DOHH2 (cell line): Measurements from ENCODE around the gene PRKCD.

Source experiments
- H3F3A ChIP-seq: fragments of 200-600 bp; sonication (generic), shearing (Covaris generic); 2 replicates; pipeline ENCODE4 v1.6.0; 2016; ENCODE audit warnings: antibody characterized with exemption, mild to moderate bottlenecking; ENCODE audit not compliant: control insufficient read depth, insufficient read depth
- H3K27ac ChIP-seq: fragments of 200-600 bp; sonication (generic); 2 replicates; pipeline ENCODE4 v1.5.1; 2014; ENCODE audit warnings: low read depth, mild to moderate bottlenecking, low read length, moderate library complexity
- H3K27me3 ChIP-seq: fragments of 200-600 bp; sonication (generic); 2 replicates; pipeline ENCODE4 v1.6.1; 2014; ENCODE audit warnings: mild to moderate bottlenecking, low read length, mixed read lengths; ENCODE audit not compliant: control insufficient read depth
- H3K36me3 ChIP-seq: fragments of 200-600 bp; sonication (generic); 2 replicates; pipeline ENCODE4 v1.6.1; 2014; ENCODE audit warnings: mild to moderate bottlenecking, low read length, moderate library complexity, mixed read lengths; ENCODE audit not compliant: control insufficient read depth
- H3K4me1 ChIP-seq: fragments of 200-600 bp; sonication (generic); 2 replicates; pipeline ENCODE4 v1.6.1; 2014; ENCODE audit warnings: mild to moderate bottlenecking, low read length, mixed read lengths; ENCODE audit not compliant: control insufficient read depth
- H3K4me2 ChIP-seq: fragments of 200-600 bp; sonication (generic); 2 replicates; pipeline ENCODE4 v1.6.0; 2014; ENCODE audit warnings: mild to moderate bottlenecking, low read length, moderate library complexity
- H3K4me3 ChIP-seq: fragments of 200-600 bp; sonication (generic); 2 replicates; pipeline ENCODE4 v1.5.1; 2014; ENCODE audit warnings: mild to moderate bottlenecking, low read length, mixed read lengths
- H3K79me2 ChIP-seq: fragments of 200-600 bp; sonication (generic); 2 replicates; pipeline ENCODE4 v1.6.1; 2014; ENCODE audit warnings: mild to moderate bottlenecking, low read length, mixed read lengths; ENCODE audit not compliant: control insufficient read depth
- H3K9me2 ChIP-seq: fragments of 200-600 bp; sonication (generic); replicated peaks from 2 replicates; pipeline ENCODE4 v1.6.1; 2014; ENCODE audit warnings: mild to moderate bottlenecking, low read length, mixed read lengths; ENCODE audit not compliant: control insufficient read depth
- H3K9me3 ChIP-seq: fragments of 200-600 bp; sonication (generic); 2 replicates; pipeline ENCODE4 v1.6.1; 2014; ENCODE audit warnings: antibody characterized with exemption, low read length, mixed read lengths; ENCODE audit not compliant: control insufficient read depth, insufficient read depth
- H4K20me1 ChIP-seq: fragments of 200-600 bp; sonication (generic); 2 replicates; pipeline ENCODE4 v1.6.0; 2014; ENCODE audit warnings: low read depth, mild to moderate bottlenecking, antibody characterized with exemption, low read length, moderate library complexity; ENCODE audit not compliant: control insufficient read depth, insufficient read depth
- CTCF ChIP-seq: fragments of 200-600 bp; sonication (generic); IDR thresholded peaks from one replicate; pipeline ENCODE4 v1.5.1; 2014; ENCODE audit warnings: antibody characterized with exemption, mild to moderate bottlenecking, low read depth, low read length; ENCODE audit not compliant: poor library complexity, severe bottlenecking
- EZH2phosphoT487 ChIP-seq: fragments of 200-600 bp; sonication (generic); IDR thresholded peaks from 2 replicates; pipeline ENCODE4 v1.6.1; 2017; ENCODE audit warnings: borderline replicate concordance, mild to moderate bottlenecking, antibody characterized with exemption, low read length, moderate library complexity, mixed read lengths

PRKCD gene

GRCh38 chr3:53229606-53230005 lies 68.6 kb downstream of the PRKCD start:
- Histone ChIP-seq H3K9me3 (no peaks in the 10 kb centered on the region), H3F3A (peaks cover 20% of the 10 kb centered on the region; the same call in 1 of the 2 replicates), H3K36me3 (peaks cover 100% of the 10 kb centered on the region), H3K27ac (no peak overlapping the region), H3K79me2 (no peaks in the 10 kb centered on the region; the same call in 1 of the 2 replicates), H3K27me3 (no peaks in the 10 kb centered on the region), H3K4me1 (no peaks in the 10 kb centered on the region), H3K4me3 (no peak overlapping the region), H3K9me2 (no peaks in the 10 kb centered on the region), H3K4me2 (no peak overlapping the region), H4K20me1 (no peaks in the 10 kb centered on the region)
- no peak for TF ChIP-seq CTCF
- TF ChIP-seq EZH2phosphoT487: no peak

GRCh38 chr3:53230041-53230621 lies 69.1 kb downstream of the PRKCD start:
- Histone ChIP-seq H3K9me3 (no peaks in the 10 kb centered on the region), H3K79me2 (no peaks in the 10 kb centered on the region; the same call in 1 of the 2 replicates), H4K20me1 (no peaks in the 10 kb centered on the region), H3K4me3 (no peak overlapping the region), H3F3A (peaks cover 16% of the 10 kb centered on the region; the same call in 1 of the 2 replicates), H3K9me2 (no peaks in the 10 kb centered on the region), H3K4me2 (no peak overlapping the region), H3K4me1 (no peaks in the 10 kb centered on the region), H3K27me3 (no peaks in the 10 kb centered on the region), H3K36me3 (peaks cover 99% of the 10 kb centered on the region), H3K27ac (no peak overlapping the region)
- TF ChIP-seq EZH2phosphoT487: no peak
- TF ChIP-seq CTCF: peak; percentile 49

- Histone ChIP-seq H3K27me3 (no peaks in the 10 kb centered on the region), H3K4me2 (no peak overlapping the region), H3K36me3 (peaks cover 99% of the 10 kb centered on the region), H3K9me3 (no peaks in the 10 kb centered on the region), H4K20me1 (no peaks in the 10 kb centered on the region), H3K27ac (no peak overlapping the region), H3K4me3 (no peak overlapping the region), H3K9me2 (no peaks in the 10 kb centered on the region), H3F3A (peaks cover 16% of the 10 kb centered on the region; the same call in 1 of the 2 replicates), H3K79me2 (no peaks in the 10 kb centered on the region; the same call in 1 of the 2 replicates), H3K4me1 (no peaks in the 10 kb centered on the region)
- TF ChIP-seq CTCF: no peak
- no peak for TF ChIP-seq EZH2phosphoT487
Measured at GRCh38 chr3:53230789-53231188, 69.8 kb downstream of the PRKCD start.
